DND-41 (cell line): ENCODE results near the gene C2CD4B.

Experiments
- ATAC-seq: fragments of 200-7000 bp; cut with Tn5 transposase; 3 replicates; pipeline ENCODE4 v1.9.1; 2021; ENCODE audit warnings: low read depth; ENCODE audit not compliant: insufficient read depth
- DNase-seq: peaks from one replicate; pipeline ENCODE4 v3.0.0-alpha.2; 2020
- H2AFZ ChIP-seq: 2 replicates; pipeline ENCODE4 v1.6.0; 2012; ENCODE audit warnings: low read depth, low read length
- H3K27ac ChIP-seq: 2 replicates; pipeline ENCODE4 v1.5.1; 2012; ENCODE audit warnings: low read length, inconsistent platforms
- H3K27me3 ChIP-seq: fragments of 200-600 bp; sonication (generic); 2 replicates; pipeline ENCODE4 v1.6.0; 2012; ENCODE audit warnings: low read length, mild to moderate bottlenecking, inconsistent platforms; ENCODE audit not compliant: insufficient read depth, poor library complexity
- H3K36me3 ChIP-seq: 2 replicates; pipeline ENCODE4 v1.5.1; 2012; ENCODE audit warnings: low read length, inconsistent platforms; ENCODE audit not compliant: insufficient read depth
- H3K4me1 ChIP-seq: 2 replicates; pipeline ENCODE4 v1.5.1; 2012; ENCODE audit warnings: mild to moderate bottlenecking, low read length; ENCODE audit not compliant: insufficient read depth
- H3K4me2 ChIP-seq: 2 replicates; pipeline ENCODE4 v1.6.0; 2012; ENCODE audit warnings: mild to moderate bottlenecking, moderate library complexity, low read length, inconsistent platforms; ENCODE audit not compliant: insufficient read depth
- H3K4me3 ChIP-seq, 2 experiments: fragments of 200-600 bp in 1 of 2; shearing (Covaris generic) in 1 of 2; 2 replicates each; pipeline ENCODE4 v1.5.1; 2012 to 2016; ENCODE audit warnings: inconsistent platforms in 2 of 2, low read length in 2 of 2, mild to moderate bottlenecking in 2 of 2, low read depth in 1 of 2, moderate library complexity in 1 of 2
- H3K79me2 ChIP-seq: 2 replicates; pipeline ENCODE4 v1.6.0; 2012; ENCODE audit warnings: low read length, inconsistent platforms; ENCODE audit not compliant: insufficient read depth
- H3K9ac ChIP-seq: 2 replicates; pipeline ENCODE4 v1.6.0; 2012; ENCODE audit warnings: low read depth, mild to moderate bottlenecking, inconsistent platforms, low read length, moderate library complexity
- H3K9me3 ChIP-seq: 2 replicates; pipeline ENCODE4 v1.5.1; 2012; ENCODE audit warnings: low read length, moderate library complexity, mild to moderate bottlenecking, inconsistent platforms; ENCODE audit not compliant: insufficient read depth, severe bottlenecking
- H4K20me1 ChIP-seq: 2 replicates; pipeline ENCODE4 v1.6.0; 2012; ENCODE audit warnings: low read length; ENCODE audit not compliant: insufficient read depth
- CTCF ChIP-seq: IDR thresholded peaks from 2 replicates; pipeline ENCODE4 v1.5.1; 2012; ENCODE audit warnings: borderline replicate concordance, low read length, moderate library complexity, mild to moderate bottlenecking; ENCODE audit not compliant: poor library complexity, severe bottlenecking; ENCODE audit errors: extremely low read depth
- EZH2 ChIP-seq: IDR thresholded peaks from 3 replicates; pipeline ENCODE4 v1.6.1; 2012; ENCODE audit warnings: borderline replicate concordance, low read depth, mild to moderate bottlenecking, moderate library complexity, low read length, inconsistent platforms; ENCODE audit not compliant: severe bottlenecking

Gene C2CD4B

GRCh38 chr15:62125773-62126172 lies 39.3 kb downstream of the C2CD4B start:
- Histone ChIP-seq H3K27me3 (no peaks in the 10 kb centered on the region), H3K9me3 (peaks cover 6% of the 10 kb centered on the region), H3K27ac (0 out of 2 replicates have a peak overlapping the region, but pooled peaks have one; percentile 91), H4K20me1 (no peaks in the 10 kb centered on the region), H2AFZ (no peak overlapping the region), H3K36me3 (no peaks in the 10 kb centered on the region), H3K4me1 (peaks cover 64% of the 10 kb centered on the region), H3K79me2 (no peaks in the 10 kb centered on the region), H3K4me3 (no peak overlapping the region), H3K9ac (no peak overlapping the region), H3K4me2 (no peak overlapping the region)
- ATAC-seq (no peak), DNase-seq (no peak)
- no peak for TF ChIP-seq EZH2
- peak; percentile 19 for TF ChIP-seq CTCF

GRCh38 chr15:62124973-62125303 lies 40.1 kb downstream of the C2CD4B start:
- peak overlapping the region; percentile 59 for H2AFZ ChIP-seq
- peak; percentile 19 for DNase-seq

GRCh38 chr15:62124176-62124972 lies 40.7 kb downstream of the C2CD4B start:
- H3K4me2 ChIP-seq, result peak overlapping the region; percentile 48
- no peaks in the 10 kb centered on the region for H3K36me3 ChIP-seq
- peak overlapping the region; percentile 59 for H2AFZ ChIP-seq
- H3K27ac ChIP-seq, result peak overlapping the region; percentile 91
- peaks cover 70% of the 10 kb centered on the region for H3K4me1 ChIP-seq
- peak overlapping the region; percentile 50 for H3K9ac ChIP-seq
- H3K4me3 ChIP-seq, result no peak overlapping the region; a peak in 1 of 4 replicates
- H3K27me3 ChIP-seq, result no peaks in the 10 kb centered on the region
- no peaks in the 10 kb centered on the region for H4K20me1 ChIP-seq
- ATAC-seq (peak; percentile 59), DNase-seq (peak; percentile 26)
- H3K9me3 ChIP-seq, result peaks cover 6% of the 10 kb centered on the region
- H3K79me2 ChIP-seq, result no peaks in the 10 kb centered on the region
- TF ChIP-seq CTCF, result no peak
- TF ChIP-seq EZH2, result no peak

More at GRCh38 chr15:62124973-62125303, 40.1 kb downstream of the C2CD4B start:
- Histone ChIP-seq H3K4me2 (peak overlapping the region; percentile 48; the same call in 1 of the 2 replicates), H3K9ac (peak overlapping the region; percentile 50), H3K9me3 (peaks cover 6% of the 10 kb centered on the region), H3K4me1 (peaks cover 68% of the 10 kb centered on the region), H3K27ac (peak overlapping the region; percentile 91), H3K27me3 (no peaks in the 10 kb centered on the region), H3K79me2 (no peaks in the 10 kb centered on the region), H3K36me3 (no peaks in the 10 kb centered on the region), H4K20me1 (no peaks in the 10 kb centered on the region), H3K4me3 (no peak overlapping the region; a peak in 1 of 4 replicates)
- peak; percentile 6; the same call in 1 of the 3 replicates for ATAC-seq
- TF ChIP-seq EZH2, result no peak
- peak; percentile 30 for TF ChIP-seq CTCF
